Hepatocyte (in vitro differentiated cells): ENCODE results near the gene ATP7B.

Experiments
- EZH2 ChIP-seq: fragments of 200-600 bp; sonication (generic); IDR thresholded peaks from 2 replicates; pipeline ENCODE4 v1.6.1; 2016; ENCODE audit warnings: antibody characterized with exemption, mild to moderate bottlenecking, borderline replicate concordance
- EZH2phosphoT487 ChIP-seq: fragments of 200-600 bp; sonication (generic); IDR thresholded peaks from one replicate; pipeline ENCODE4 v1.6.1; 2018; ENCODE audit warnings: antibody characterized with exemption, mild to moderate bottlenecking, low read depth, moderate library complexity; ENCODE audit not compliant: unreplicated experiment, severe bottlenecking
- TF ChIP-seq, protein P1 (sequence below): fragments of 200-600 bp; sonication (generic); IDR thresholded peaks from 2 replicates; pipeline ENCODE4 v1.5.1; 2016; ENCODE audit warnings: antibody characterized with exemption, mild to moderate bottlenecking; ENCODE audit not compliant: poor library complexity

DNA sequence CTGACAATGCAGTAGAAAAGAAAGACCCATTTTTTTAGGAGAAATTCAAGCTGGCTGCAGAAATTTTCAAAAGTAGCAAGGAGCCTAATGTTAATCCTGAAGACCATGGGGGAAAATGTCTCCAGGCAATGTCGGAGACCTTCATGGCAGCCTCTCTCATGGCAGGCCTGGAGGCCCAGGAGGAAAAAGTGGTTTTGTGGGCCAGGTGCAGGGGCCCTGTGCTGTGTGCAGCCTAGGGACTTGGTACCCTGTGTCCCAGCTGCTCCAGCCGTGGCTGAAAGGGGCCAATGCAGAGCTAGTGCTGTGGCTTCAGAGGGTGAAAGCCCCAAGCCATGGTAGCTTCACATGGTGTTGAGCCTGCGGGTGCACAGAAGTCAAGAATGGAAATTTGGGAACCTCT is 5.0 kb upstream of the ATP7B start:
- TF ChIP-seq, protein P1, sequence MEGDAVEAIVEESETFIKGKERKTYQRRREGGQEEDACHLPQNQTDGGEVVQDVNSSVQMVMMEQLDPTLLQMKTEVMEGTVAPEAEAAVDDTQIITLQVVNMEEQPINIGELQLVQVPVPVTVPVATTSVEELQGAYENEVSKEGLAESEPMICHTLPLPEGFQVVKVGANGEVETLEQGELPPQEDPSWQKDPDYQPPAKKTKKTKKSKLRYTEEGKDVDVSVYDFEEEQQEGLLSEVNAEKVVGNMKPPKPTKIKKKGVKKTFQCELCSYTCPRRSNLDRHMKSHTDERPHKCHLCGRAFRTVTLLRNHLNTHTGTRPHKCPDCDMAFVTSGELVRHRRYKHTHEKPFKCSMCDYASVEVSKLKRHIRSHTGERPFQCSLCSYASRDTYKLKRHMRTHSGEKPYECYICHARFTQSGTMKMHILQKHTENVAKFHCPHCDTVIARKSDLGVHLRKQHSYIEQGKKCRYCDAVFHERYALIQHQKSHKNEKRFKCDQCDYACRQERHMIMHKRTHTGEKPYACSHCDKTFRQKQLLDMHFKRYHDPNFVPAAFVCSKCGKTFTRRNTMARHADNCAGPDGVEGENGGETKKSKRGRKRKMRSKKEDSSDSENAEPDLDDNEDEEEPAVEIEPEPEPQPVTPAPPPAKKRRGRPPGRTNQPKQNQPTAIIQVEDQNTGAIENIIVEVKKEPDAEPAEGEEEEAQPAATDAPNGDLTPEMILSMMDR = no peak
- TF ChIP-seq EZH2 (no peak), EZH2phosphoT487 (no peak)
